Stimulated activated naive B cell treated with anti-CD40 and anti-IgM and Interleukin-4, amounts not matched to agents 10 μg/mL and 1 μg/mL and 100 μg/mL, for 72 hours (primary cell): ENCODE results near the gene PKMYT1.

Experiments
- ATAC-seq, 2 donors: fragments of 150-1000 bp; cut with Tn5 transposase; replicated peaks; 2 replicates each; pipeline ENCODE4 v1.10.0; 2021; ENCODE audit warnings: moderate library complexity in 1 of 2
- DNase-seq: peaks from one replicate; pipeline ENCODE4 v3.0.0; 2021
- H3K27ac Mint-ChIP-seq: one replicate; pipeline ENCODE4 v1.8.0; 2022; ENCODE audit warnings: mild to moderate bottlenecking, mixed read lengths
- H3K27me3 Mint-ChIP-seq, 2 donors: one replicate each; pipeline ENCODE4 v1.8.0; 2022; ENCODE audit warnings: mixed read lengths in 2 of 2
- H3K36me3 Mint-ChIP-seq, 2 donors: one replicate each; pipeline ENCODE4 v1.8.0; 2022; ENCODE audit warnings: mixed read lengths in 2 of 2, mild to moderate bottlenecking in 1 of 2
- H3K4me1 Mint-ChIP-seq, 2 donors: one replicate each; pipeline ENCODE4 v1.8.0; 2022; ENCODE audit warnings: mixed read lengths in 2 of 2, mild to moderate bottlenecking in 1 of 2
- H3K4me3 Mint-ChIP-seq, 2 donors: one replicate each; pipeline ENCODE4 v1.8.0; 2022; ENCODE audit warnings: mild to moderate bottlenecking in 2 of 2, mixed read lengths in 2 of 2, moderate library complexity in 1 of 2
- H3K9me3 Mint-ChIP-seq, 2 donors: one replicate each; pipeline ENCODE4 v1.8.0; 2022; ENCODE audit warnings: mixed read lengths in 2 of 2, mild to moderate bottlenecking in 1 of 2

The PKMYT1 gene

DNA sequence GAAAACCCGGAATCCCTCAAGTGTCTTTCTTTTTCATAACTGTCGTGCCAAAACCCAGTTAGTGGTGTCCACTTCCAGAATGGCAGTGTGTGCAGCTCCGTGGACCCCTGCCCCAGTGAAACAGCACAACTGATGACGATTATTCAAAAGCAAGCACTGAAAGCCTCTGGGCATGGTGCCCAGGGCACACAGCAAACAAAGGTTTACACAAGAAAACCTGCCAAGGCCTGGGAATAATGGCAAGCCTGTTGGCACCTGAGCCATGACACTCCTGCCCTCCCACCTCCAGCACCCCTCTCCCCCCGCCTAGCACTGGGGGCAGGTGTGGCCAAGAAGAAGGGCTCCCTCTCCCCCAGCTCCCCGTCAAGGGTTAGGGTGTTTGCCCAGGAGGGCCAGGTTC lies 2.8 kb downstream of the PKMYT1 start:
- H3K4me1 Mint-ChIP-seq, result peaks cover 7 to 25% of the 10 kb centered on the region in 2 donors
- peaks cover 5% of the 10 kb centered on the region in 2 donors for H3K36me3 Mint-ChIP-seq
- peaks cover 4 to 5% of the 10 kb centered on the region in 2 donors for H3K27me3 Mint-ChIP-seq
- ATAC-seq, result no peak
- no peak overlapping the region for H3K27ac Mint-ChIP-seq
- H3K9me3 Mint-ChIP-seq, result no peaks in the 10 kb centered on the region
- H3K4me3 Mint-ChIP-seq, result no peak overlapping the region
- no peak for DNase-seq

GRCh38 chr16:2976673-2977072 lies 3.6 kb downstream of the PKMYT1 start:
- peaks cover 5 to 10% of the 10 kb centered on the region in 2 donors for H3K27me3 Mint-ChIP-seq
- DNase-seq (no peak), ATAC-seq (no peak)
- H3K27ac Mint-ChIP-seq, result no peak overlapping the region
- peaks cover 7 to 11% of the 10 kb centered on the region in 2 donors for H3K36me3 Mint-ChIP-seq
- H3K9me3 Mint-ChIP-seq, result no peaks in the 10 kb centered on the region
- H3K4me3 Mint-ChIP-seq, result no peak overlapping the region
- H3K4me1 Mint-ChIP-seq, result peaks cover 3 to 17% of the 10 kb centered on the region in 2 donors

DNA sequence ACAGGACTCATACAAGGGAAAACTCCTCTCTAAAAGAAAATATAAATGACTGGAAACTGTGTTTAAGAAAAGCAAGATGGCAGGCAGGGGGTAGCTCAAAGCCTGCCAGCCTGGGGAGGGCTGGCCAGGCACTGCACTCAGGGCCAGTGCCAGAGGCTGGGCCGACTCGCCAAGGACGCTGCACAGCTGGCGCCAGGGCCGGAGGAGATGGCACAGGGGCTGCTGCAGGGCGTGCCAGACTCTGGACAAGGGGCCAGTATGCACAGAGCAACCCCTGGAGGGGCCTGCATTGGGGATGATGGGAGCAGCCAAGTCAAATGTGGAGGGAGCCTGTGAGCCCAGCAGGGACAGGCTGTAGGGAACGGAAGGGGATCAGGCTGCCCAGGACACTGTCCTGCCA lies 4.0 kb downstream of the PKMYT1 start:
- H3K4me3 Mint-ChIP-seq, result no peak overlapping the region
- no peak for ATAC-seq
- peaks cover 9 to 12% of the 10 kb centered on the region in 2 donors for H3K36me3 Mint-ChIP-seq

DNA sequence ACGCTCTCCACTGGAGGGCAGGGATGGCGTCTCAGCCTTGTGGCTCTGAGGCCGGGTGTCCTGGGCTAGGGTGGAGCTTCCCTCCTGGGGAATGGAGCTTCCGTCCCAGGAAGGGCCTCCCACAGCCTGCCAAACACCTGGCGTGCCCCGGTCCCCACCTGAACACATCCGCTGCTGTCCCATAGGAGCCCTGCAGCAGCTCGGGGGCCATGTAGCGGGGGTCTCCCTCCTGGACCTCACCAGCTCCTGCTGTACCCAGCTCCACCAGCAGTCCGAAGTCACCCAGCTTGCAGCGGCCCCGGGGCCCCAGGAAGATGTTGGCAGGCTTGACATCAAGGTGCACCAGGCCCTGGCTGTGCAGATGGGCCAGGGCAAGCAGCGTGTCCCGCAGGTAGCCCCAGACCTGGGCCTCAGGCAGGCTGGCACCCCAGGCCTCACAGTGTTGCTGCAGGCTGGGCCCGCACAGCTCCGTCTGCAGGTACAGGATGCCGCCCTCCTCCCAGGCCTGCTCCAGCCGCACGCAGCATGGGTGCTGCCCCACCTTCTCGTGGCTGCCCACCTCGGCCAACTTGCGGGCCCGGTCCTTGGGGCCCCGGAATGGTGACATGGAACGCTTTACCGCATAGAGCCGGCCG lies 5.0 kb downstream of the PKMYT1 start:
- no peak for ATAC-seq
- no peak for DNase-seq
- peaks cover 15 to 18% of the 10 kb centered on the region in 2 donors for H3K27me3 Mint-ChIP-seq
- no peak overlapping the region for H3K27ac Mint-ChIP-seq
- H3K36me3 Mint-ChIP-seq, result peaks cover 10 to 17% of the 10 kb centered on the region in 2 donors
- no peak overlapping the region for H3K4me3 Mint-ChIP-seq
- no peaks in the 10 kb centered on the region for H3K9me3 Mint-ChIP-seq
- peaks cover 8 to 18% of the 10 kb centered on the region in 2 donors for H3K4me1 Mint-ChIP-seq

More for the DNA sequence above, 4.0 kb downstream of the PKMYT1 start:
- Mint-ChIP-seq H3K27me3 (peaks cover 6 to 11% of the 10 kb centered on the region in 2 donors), H3K9me3 (no peaks in the 10 kb centered on the region), H3K27ac (no peak overlapping the region), H3K4me1 (peaks cover 2 to 15% of the 10 kb centered on the region in 2 donors)
- DNase-seq, result no peak

GRCh38 chr16:2974319-2975056 lies 5.8 kb downstream of the PKMYT1 start:
- peaks cover 13 to 18% of the 10 kb centered on the region in 2 donors for H3K27me3 Mint-ChIP-seq
- DNase-seq, result no peak
- H3K4me3 Mint-ChIP-seq, result no peak overlapping the region
- H3K4me1 Mint-ChIP-seq, result peaks cover 7 to 17% of the 10 kb centered on the region in 2 donors
- ATAC-seq, result no peak
- no peak overlapping the region for H3K27ac Mint-ChIP-seq
- H3K36me3 Mint-ChIP-seq, result peaks cover 8 to 17% of the 10 kb centered on the region in 2 donors
- H3K9me3 Mint-ChIP-seq, result no peaks in the 10 kb centered on the region

- DNase-seq (no peak), ATAC-seq (no peak)
- Mint-ChIP-seq H3K36me3 (peaks cover 6 to 17% of the 10 kb centered on the region in 2 donors), H3K27ac (no peak overlapping the region), H3K4me3 (no peak overlapping the region), H3K9me3 (no peaks in the 10 kb centered on the region), H3K27me3 (peaks cover 11 to 18% of the 10 kb centered on the region in 2 donors), H3K4me1 (peaks cover 7 to 16% of the 10 kb centered on the region in 2 donors)
These were observed 6.5 kb downstream of the PKMYT1 start for GRCh38 chr16:2973605-2974318.

GRCh38 chr16:2973093-2973492 lies 7.2 kb downstream of the PKMYT1 start:
- H3K27ac Mint-ChIP-seq, result no peak overlapping the region
- no peak overlapping the region for H3K4me3 Mint-ChIP-seq
- DNase-seq (no peak), ATAC-seq (no peak)
- H3K27me3 Mint-ChIP-seq, result peaks cover 16 to 21% of the 10 kb centered on the region in 2 donors
- H3K36me3 Mint-ChIP-seq, result peaks cover 6 to 17% of the 10 kb centered on the region in 2 donors
- no peaks in the 10 kb centered on the region for H3K9me3 Mint-ChIP-seq
- H3K4me1 Mint-ChIP-seq, result peaks cover 13 to 22% of the 10 kb centered on the region in 2 donors

GRCh38 chr16:2971985-2972784 lies 8.1 kb downstream of the PKMYT1 start:
- H3K9me3 Mint-ChIP-seq, result no peaks in the 10 kb centered on the region
- peak overlapping the region in 1 of 2 donors; percentile 3 for H3K4me3 Mint-ChIP-seq
- peaks cover 24 to 25% of the 10 kb centered on the region in 2 donors for H3K27me3 Mint-ChIP-seq
- peaks cover 6 to 17% of the 10 kb centered on the region in 2 donors for H3K36me3 Mint-ChIP-seq
- H3K4me1 Mint-ChIP-seq, result peaks cover 16 to 27% of the 10 kb centered on the region in 2 donors
- H3K27ac Mint-ChIP-seq, result peak overlapping the region; percentile 75
- no peak for DNase-seq
- no peak for ATAC-seq

DNA sequence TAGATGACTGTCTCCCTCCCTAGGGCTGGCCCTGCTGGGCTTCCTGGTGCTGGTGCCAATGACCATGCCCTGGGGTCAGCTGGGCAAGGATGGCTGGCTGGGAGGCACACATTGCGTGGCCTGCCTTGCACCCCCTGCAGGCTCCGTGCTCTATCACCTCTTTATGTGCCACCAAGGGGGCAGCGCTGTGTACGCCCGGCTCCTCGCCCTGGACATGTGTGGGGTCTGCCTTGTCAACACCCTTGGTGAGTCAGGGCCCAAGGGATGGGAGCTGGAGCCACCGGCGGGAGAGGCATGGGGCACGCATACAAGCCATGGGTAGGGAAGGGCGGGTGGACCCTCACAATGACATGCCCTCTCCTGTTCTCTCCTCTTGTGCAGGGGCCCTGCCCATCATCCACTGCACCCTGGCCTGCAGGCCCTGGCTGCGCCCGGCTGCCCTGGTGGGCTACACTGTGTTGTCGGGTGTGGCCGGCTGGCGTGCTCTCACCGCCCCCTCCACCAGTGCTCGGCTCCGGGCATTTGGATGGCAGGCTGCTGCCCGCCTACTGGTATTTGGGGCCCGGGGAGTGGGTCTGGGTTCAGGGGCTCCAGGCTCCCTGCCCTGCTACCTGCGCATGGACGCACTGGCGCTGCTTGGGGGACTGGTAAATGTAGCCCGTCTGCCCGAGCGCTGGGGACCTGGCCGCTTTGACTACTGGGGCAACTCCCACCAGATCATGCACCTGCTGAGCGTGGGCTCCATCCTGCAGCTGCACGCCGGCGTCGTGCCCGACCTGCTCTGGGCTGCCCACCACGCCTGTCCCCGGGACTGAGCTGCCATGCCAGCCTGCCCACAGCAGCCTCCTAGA lies 8.9 kb downstream of the PKMYT1 start:
- ATAC-seq (no peak), DNase-seq (no peak)
- H3K4me3 Mint-ChIP-seq, result peak overlapping the region; percentile 73 to 88
- peaks cover 24 to 25% of the 10 kb centered on the region in 2 donors for H3K27me3 Mint-ChIP-seq
- H3K36me3 Mint-ChIP-seq, result peaks cover 5 to 17% of the 10 kb centered on the region in 2 donors
- H3K4me1 Mint-ChIP-seq, result peaks cover 16 to 27% of the 10 kb centered on the region in 2 donors
- no peaks in the 10 kb centered on the region for H3K9me3 Mint-ChIP-seq
- H3K27ac Mint-ChIP-seq, result peak overlapping the region; percentile 59

DNA sequence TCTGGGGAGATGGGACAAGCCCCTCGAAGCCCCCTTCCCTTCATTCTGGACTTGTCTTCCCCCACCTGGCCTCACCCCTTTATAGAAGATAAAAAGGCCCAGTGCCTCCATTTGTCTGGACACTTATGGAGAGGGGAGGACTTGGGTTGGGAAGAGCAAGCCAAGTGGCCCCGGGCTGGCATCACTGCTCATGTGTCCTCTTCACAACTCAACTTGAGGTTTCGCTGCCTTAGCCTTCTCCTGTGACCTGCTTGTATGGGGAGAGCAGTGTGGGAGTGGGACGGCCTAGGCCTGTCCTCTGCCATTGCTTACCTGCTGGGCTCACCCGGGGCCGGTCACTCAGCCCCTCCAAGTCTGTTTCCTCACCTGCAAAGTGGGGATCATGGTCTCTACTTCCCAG lies 9.7 kb downstream of the PKMYT1 start:
- peak overlapping the region; percentile 73 to 88 for H3K4me3 Mint-ChIP-seq
- peaks cover 5 to 17% of the 10 kb centered on the region in 2 donors for H3K36me3 Mint-ChIP-seq
- no peaks in the 10 kb centered on the region for H3K9me3 Mint-ChIP-seq
- ATAC-seq (no peak), DNase-seq (no peak)
- no peak overlapping the region for H3K27ac Mint-ChIP-seq
- peaks cover 24 to 25% of the 10 kb centered on the region in 2 donors for H3K27me3 Mint-ChIP-seq
- H3K4me1 Mint-ChIP-seq, result peaks cover 16 to 27% of the 10 kb centered on the region in 2 donors

DNA sequence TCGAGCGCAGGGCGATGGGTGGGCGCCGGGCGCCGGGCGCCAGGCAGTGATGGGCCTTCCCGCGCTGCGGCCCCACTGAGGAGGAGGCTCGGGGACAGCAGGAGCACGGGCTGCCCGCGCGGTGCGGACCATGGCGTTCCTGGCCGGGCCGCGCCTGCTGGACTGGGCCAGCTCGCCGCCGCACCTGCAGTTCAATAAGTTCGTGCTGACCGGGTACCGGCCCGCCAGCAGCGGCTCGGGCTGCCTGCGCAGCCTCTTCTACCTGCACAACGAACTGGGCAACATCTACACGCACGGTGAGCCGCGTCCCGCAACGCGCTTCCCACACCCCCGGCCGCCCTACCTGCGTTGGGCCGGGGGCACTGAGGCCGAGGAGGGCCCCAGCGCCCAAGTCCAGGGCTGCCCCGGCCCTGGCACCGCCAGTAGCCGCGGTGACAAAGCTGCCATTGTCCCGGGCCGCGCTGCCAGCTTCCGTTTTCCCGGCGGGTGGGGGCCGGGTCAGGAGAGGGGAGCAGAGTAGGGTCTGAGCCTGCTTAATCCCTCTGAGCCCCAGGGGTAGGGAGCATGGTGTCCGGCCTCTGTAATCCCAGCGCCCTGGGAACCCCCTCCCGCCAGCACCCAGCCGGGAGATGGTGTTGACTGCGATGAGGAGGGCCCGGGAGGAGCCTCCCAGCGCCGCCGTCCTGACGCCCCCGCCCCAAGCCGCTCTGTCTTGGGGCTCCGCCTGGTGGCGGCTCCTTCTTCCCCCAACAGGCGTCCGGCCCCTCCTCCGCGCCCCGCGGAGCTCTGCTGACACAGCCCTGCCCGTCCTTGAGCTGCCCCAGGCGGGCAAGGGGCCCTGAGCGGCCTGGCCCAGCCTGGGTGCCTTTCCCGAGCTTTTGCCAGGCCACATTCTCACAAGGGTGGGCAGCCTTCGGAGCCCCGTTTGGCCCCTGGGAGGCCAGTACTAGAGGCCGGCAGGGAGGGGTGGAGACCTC lies 10.4 kb downstream of the PKMYT1 start:
- peaks cover 24 to 25% of the 10 kb centered on the region in 2 donors for H3K27me3 Mint-ChIP-seq
- peak; percentile 55 to 56 for ATAC-seq
- DNase-seq, result peak; percentile 53
- peak overlapping the region; percentile 73 to 88 for H3K4me3 Mint-ChIP-seq
- no peak overlapping the region for H3K27ac Mint-ChIP-seq
- peaks cover 19 to 35% of the 10 kb centered on the region in 2 donors for H3K4me1 Mint-ChIP-seq
- H3K36me3 Mint-ChIP-seq, result peaks cover 5 to 17% of the 10 kb centered on the region in 2 donors
- H3K9me3 Mint-ChIP-seq, result no peaks in the 10 kb centered on the region
